WTC11 (cell line): Measurements from ENCODE around the gene SLC44A2. TPM values are rescaled to one million over a fixed set of nuclear protein-coding genes. Genes with fewer than 3 reads are reported as not detected.
A peak's percentile ranks its signal among the peaks of the same experiment; 100 is the strongest.

Source experiments
- ATAC-seq: fragments of 200-7000 bp; cut with Tn5 transposase; 2 replicates; pipeline ENCODE4 v1.10.0; 2021; ENCODE audit warnings: mild to moderate bottlenecking, moderate library complexity
- CTCF ChIA-PET: fragments of 300-600 bp; sonication (Branson Sonifier 250); formaldehyde crosslinking; loops from one replicate; lab custom pipeline; 2021; ENCODE audit warnings: antibody characterized with exemption; lab: Charles Lee
- POLR2A ChIA-PET: fragments of 350-600 bp; sonication (Branson Sonifier 250); formaldehyde crosslinking; loops from one replicate; lab custom pipeline; 2021; ENCODE audit warnings: antibody characterized with exemption; lab: Charles Lee
- DNase-seq: peaks from one replicate; pipeline ENCODE4 v3.0.0; 2021; ENCODE audit warnings: low spot score
- H3K27ac Mint-ChIP-seq: 2 replicates; pipeline ENCODE4 v1.8.0; 2021; ENCODE audit warnings: mixed read lengths
- H3K27me3 Mint-ChIP-seq: 2 replicates; pipeline ENCODE4 v1.8.0; 2021; ENCODE audit warnings: low read depth, mild to moderate bottlenecking, moderate library complexity, mixed read lengths
- H3K36me3 Mint-ChIP-seq: 2 replicates; pipeline ENCODE4 v1.8.0; 2021; ENCODE audit warnings: mixed read lengths
- H3K4me1 Mint-ChIP-seq: 2 replicates; pipeline ENCODE4 v1.8.0; 2022; ENCODE audit warnings: mixed read lengths
- H3K4me3 Mint-ChIP-seq: 2 replicates; pipeline ENCODE4 v1.8.0; 2021; ENCODE audit warnings: mild to moderate bottlenecking, moderate library complexity, mixed read lengths
- H3K9me3 Mint-ChIP-seq: 2 replicates; pipeline ENCODE4 v1.8.0; 2021; ENCODE audit warnings: mixed read lengths
- ATF6 ChIP-seq: sonication (generic); formaldehyde crosslinking; IDR thresholded peaks from 2 replicates; pipeline ENCODE4 v1.8.1; 2023; ENCODE audit warnings: mild to moderate bottlenecking, missing genetic modification reagents
- CBFB ChIP-seq: sonication (generic); formaldehyde crosslinking; IDR thresholded peaks from 2 replicates; pipeline ENCODE4 v1.8.1; 2022; ENCODE audit warnings: mild to moderate bottlenecking, low read depth, missing genetic modification reagents
- CREM ChIP-seq: sonication (generic); formaldehyde crosslinking; IDR thresholded peaks from 2 replicates; pipeline ENCODE4 v1.8.1; 2022; ENCODE audit warnings: mild to moderate bottlenecking, missing genetic modification reagents, moderate library complexity
- ESRRA ChIP-seq: sonication (generic); formaldehyde crosslinking; IDR thresholded peaks from 2 replicates; pipeline ENCODE4 v1.8.1; 2022; ENCODE audit warnings: mild to moderate bottlenecking, missing genetic modification reagents, borderline replicate concordance
- ETV6 ChIP-seq: sonication (generic); formaldehyde crosslinking; IDR thresholded peaks from 2 replicates; pipeline ENCODE4 v1.8.1; 2022; ENCODE audit warnings: mild to moderate bottlenecking, missing genetic modification reagents
- FOXP1 ChIP-seq: sonication (generic); formaldehyde crosslinking; IDR thresholded peaks from 2 replicates; pipeline ENCODE4 v1.8.0; 2022; ENCODE audit warnings: missing genetic modification reagents, mild to moderate bottlenecking, moderate library complexity, borderline replicate concordance
- FOXP4 ChIP-seq: sonication (generic); formaldehyde crosslinking; IDR thresholded peaks from 2 replicates; pipeline ENCODE4 v1.8.0; 2022; ENCODE audit warnings: mild to moderate bottlenecking, missing genetic modification reagents
- GABPB1 ChIP-seq: sonication (generic); formaldehyde crosslinking; IDR thresholded peaks from 2 replicates; pipeline ENCODE4 v1.8.1; 2023; ENCODE audit warnings: mild to moderate bottlenecking, missing genetic modification reagents
- IRF1 ChIP-seq: sonication (generic); formaldehyde crosslinking; IDR thresholded peaks from 2 replicates; pipeline ENCODE4 v1.8.0; 2023; ENCODE audit warnings: missing genetic modification reagents
- IRF2 ChIP-seq: sonication (generic); formaldehyde crosslinking; IDR thresholded peaks from 2 replicates; pipeline ENCODE4 v1.8.0; 2022; ENCODE audit warnings: low read depth, missing genetic modification reagents, borderline replicate concordance
- JAZF1 ChIP-seq: fragments of 250-450 bp; sonication (Bioruptor Pico); IDR thresholded peaks from 2 replicates; pipeline ENCODE4 v1.9.0; 2021; ENCODE audit warnings: moderate library complexity, mild to moderate bottlenecking, inconsistent platforms
- NFATC4 ChIP-seq: fragments of 250-450 bp; sonication (Bioruptor Pico); IDR thresholded peaks from 2 replicates; pipeline ENCODE4 v1.9.0; 2021; ENCODE audit warnings: mild to moderate bottlenecking
- SMAD3 ChIP-seq: sonication (generic); formaldehyde crosslinking; IDR thresholded peaks from 2 replicates; pipeline ENCODE4 v1.8.0; 2022; ENCODE audit warnings: missing genetic modification reagents, mild to moderate bottlenecking, borderline replicate concordance
- SP1 ChIP-seq: sonication (generic); formaldehyde crosslinking; conservative IDR thresholded peaks from 2 replicates; pipeline ENCODE4 v1.8.1; 2022; ENCODE audit warnings: missing genetic modification reagents
- TCF7 ChIP-seq: sonication (generic); formaldehyde crosslinking; IDR thresholded peaks from 2 replicates; pipeline ENCODE4 v1.8.0; 2022; ENCODE audit warnings: mild to moderate bottlenecking, low read depth, missing genetic modification reagents, moderate library complexity
- ZNF232 ChIP-seq: sonication (generic); formaldehyde crosslinking; IDR thresholded peaks from 2 replicates; pipeline ENCODE4 v1.8.0; 2022; ENCODE audit warnings: mild to moderate bottlenecking, missing genetic modification reagents
- ZNF671 ChIP-seq: fragments of 250-450 bp; sonication (Bioruptor Pico); IDR thresholded peaks from 2 replicates; pipeline ENCODE4 v1.8.0; 2021; ENCODE audit warnings: mild to moderate bottlenecking
- ZSCAN18 ChIP-seq: fragments of 250-450 bp; sonication (Bioruptor Pico); IDR thresholded peaks from 2 replicates; pipeline ENCODE4 v2.1.2; 2022; ENCODE audit warnings: mild to moderate bottlenecking, moderate library complexity
- total RNA-seq: library from RNA; stranded (reverse); gene quantifications from 3 replicates; pipeline ENCODE4 v1.2.3, GENCODE V29; 2021
- TF ChIP-seq, protein P1 (sequence below): sonication (generic); formaldehyde crosslinking; IDR thresholded peaks from 2 replicates; pipeline ENCODE4 v1.8.1; 2023; ENCODE audit warnings: mild to moderate bottlenecking, missing genetic modification reagents
- TF ChIP-seq, protein P2 (sequence below): sonication (generic); formaldehyde crosslinking; IDR thresholded peaks from 2 replicates; pipeline ENCODE4 v1.8.1; 2023; ENCODE audit warnings: mild to moderate bottlenecking, moderate library complexity, missing genetic modification reagents

SLC44A2 gene
- total RNA-seq, 1 experiment from 2014 or later, result 109 TPM

GRCh38 chr19:10602330-10603083 is 22.8 kb upstream of the SLC44A2 start:
- Mint-ChIP-seq H3K27me3 (peaks cover 18% of the 10 kb centered on the region), H3K4me3 (peak overlapping the region; percentile 84), H3K27ac (no peak overlapping the region), H3K9me3 (peaks cover 6% of the 10 kb centered on the region), H3K36me3 (peaks cover 5% of the 10 kb centered on the region; the same call in 1 of the 2 replicates), H3K4me1 (peaks cover 12% of the 10 kb centered on the region)
- TF ChIP-seq ETV6 (CRISPR knock-in tag) (peak; percentile 62; the same call in 1 of the 2 replicates), ZNF232 (CRISPR knock-in tag) (no peak), IRF1 (CRISPR knock-in tag) (0 out of 2 replicates have a peak, but pooled peaks have one; percentile 14), ZNF671 (CRISPR knock-in tag) (no peak), SMAD3 (no peak), FOXP1 (CRISPR knock-in tag) (peak; percentile 60; the same call in 1 of the 2 replicates), ZSCAN18 (CRISPR knock-in tag) (no peak), ATF6 (no peak), FOXP4 (CRISPR knock-in tag) (peak; percentile 48; the same call in 1 of the 2 replicates), JAZF1 (no peak), GABPB1 (CRISPR knock-in tag) (no peak), CBFB (CRISPR knock-in tag) (0 out of 2 replicates have a peak, but pooled peaks have one; percentile 19), NFATC4 (CRISPR knock-in tag) (no peak), ESRRA (CRISPR knock-in tag) (no peak), IRF2 (CRISPR knock-in tag) (no peak), CREM (CRISPR knock-in tag) (no peak), TCF7 (CRISPR knock-in tag) (no peak), SP1 (CRISPR knock-in tag) (peak; percentile 55; the same call in 1 of the 2 replicates)
- TF ChIP-seq, protein P1, sequence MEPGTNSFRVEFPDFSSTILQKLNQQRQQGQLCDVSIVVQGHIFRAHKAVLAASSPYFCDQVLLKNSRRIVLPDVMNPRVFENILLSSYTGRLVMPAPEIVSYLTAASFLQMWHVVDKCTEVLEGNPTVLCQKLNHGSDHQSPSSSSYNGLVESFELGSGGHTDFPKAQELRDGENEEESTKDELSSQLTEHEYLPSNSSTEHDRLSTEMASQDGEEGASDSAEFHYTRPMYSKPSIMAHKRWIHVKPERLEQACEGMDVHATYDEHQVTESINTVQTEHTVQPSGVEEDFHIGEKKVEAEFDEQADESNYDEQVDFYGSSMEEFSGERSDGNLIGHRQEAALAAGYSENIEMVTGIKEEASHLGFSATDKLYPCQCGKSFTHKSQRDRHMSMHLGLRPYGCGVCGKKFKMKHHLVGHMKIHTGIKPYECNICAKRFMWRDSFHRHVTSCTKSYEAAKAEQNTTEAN (CRISPR knock-in tag), result peak; percentile 46; the same call in 1 of the 2 replicates
- TF ChIP-seq, protein P2, sequence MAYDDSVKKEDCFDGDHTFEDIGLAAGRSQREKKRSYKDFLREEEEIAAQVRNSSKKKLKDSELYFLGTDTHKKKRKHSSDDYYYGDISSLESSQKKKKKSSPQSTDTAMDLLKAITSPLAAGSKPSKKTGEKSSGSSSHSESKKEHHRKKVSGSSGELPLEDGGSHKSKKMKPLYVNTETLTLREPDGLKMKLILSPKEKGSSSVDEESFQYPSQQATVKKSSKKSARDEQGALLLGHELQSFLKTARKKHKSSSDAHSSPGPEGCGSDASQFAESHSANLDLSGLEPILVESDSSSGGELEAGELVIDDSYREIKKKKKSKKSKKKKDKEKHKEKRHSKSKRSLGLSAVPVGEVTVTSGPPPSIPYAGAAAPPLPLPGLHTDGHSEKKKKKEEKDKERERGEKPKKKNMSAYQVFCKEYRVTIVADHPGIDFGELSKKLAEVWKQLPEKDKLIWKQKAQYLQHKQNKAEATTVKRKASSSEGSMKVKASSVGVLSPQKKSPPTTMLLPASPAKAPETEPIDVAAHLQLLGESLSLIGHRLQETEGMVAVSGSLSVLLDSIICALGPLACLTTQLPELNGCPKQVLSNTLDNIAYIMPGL, result peak; percentile 29; the same call in 1 of the 2 replicates
- ATAC-seq (peak; percentile 95), DNase-seq (peak; percentile 91)
- ChIA-PET CTCF (interaction anchor here (0.5 to 3.4 kb wide), 15 partner anchors 21 to 221 kb away, joined by 3 to 46 read pairs (median 5); partner anchors contain the start of gene SLC44A2), POLR2A (interaction anchor here (0.7 kb wide), 2 partner anchors 21 to 40 kb away, joined by 3 read pairs; no protein-coding TSS in a partner anchor)
